Progenitor cell of endocrine pancreas (in vitro differentiated cells): ENCODE results near the gene IGSF8. TPM values are rescaled to one million over a fixed set of nuclear protein-coding genes. Genes with fewer than 3 reads are reported as not detected.

Experiments
- DNase-seq: peaks from one replicate; pipeline ENCODE4 v3.0.0; 2021; ENCODE audit warnings: low spot score; ENCODE audit not compliant: unreplicated experiment
- H3K27ac Mint-ChIP-seq: 2 replicates; pipeline ENCODE4 v1.8.0; 2021; ENCODE audit warnings: mild to moderate bottlenecking, moderate library complexity, mixed read lengths
- H3K27me3 Mint-ChIP-seq: 2 replicates; pipeline ENCODE4 v1.8.0; 2021; ENCODE audit warnings: mixed read lengths
- H3K36me3 Mint-ChIP-seq: 2 replicates; pipeline ENCODE4 v1.8.0; 2022; ENCODE audit warnings: mixed read lengths; ENCODE audit not compliant: insufficient read depth
- H3K4me1 Mint-ChIP-seq: 2 replicates; pipeline ENCODE4 v1.8.0; 2021; ENCODE audit warnings: low read depth, mixed read lengths
- H3K4me3 Mint-ChIP-seq: 2 replicates; pipeline ENCODE4 v1.8.0; 2021; ENCODE audit warnings: low read depth, mild to moderate bottlenecking, moderate library complexity, mixed read lengths
- H3K9me3 Mint-ChIP-seq: 2 replicates; pipeline ENCODE4 v1.8.0; 2021; ENCODE audit warnings: low read depth, mixed read lengths
- CTCF ChIP-seq: fragments of 200-600 bp; sonication (generic); IDR thresholded peaks from one replicate; pipeline ENCODE4 v1.5.0; 2021; ENCODE audit warnings: antibody characterized with exemption, mild to moderate bottlenecking; ENCODE audit not compliant: unreplicated experiment
- total RNA-seq: library from RNA; stranded (reverse); gene quantifications from 2 replicates; pipeline ENCODE4 v1.2.1, GENCODE V29; 2021

IGSF8 gene
- total RNA-seq, 1 donor from 2014 or later, result 39.4 TPM

GRCh38 chr1:160090760-160091159 lies 7.7 kb downstream of the IGSF8 start:
- H3K4me3 Mint-ChIP-seq, result no peak overlapping the region
- no peak for DNase-seq
- no peaks in the 10 kb centered on the region for H3K9me3 Mint-ChIP-seq
- TF ChIP-seq CTCF, result no peak
- H3K36me3 Mint-ChIP-seq, result peaks cover 8% of the 10 kb centered on the region
- peaks cover 5% of the 10 kb centered on the region for H3K27me3 Mint-ChIP-seq
- H3K27ac Mint-ChIP-seq, result no peak overlapping the region
- no peaks in the 10 kb centered on the region for H3K4me1 Mint-ChIP-seq

- H3K27me3 Mint-ChIP-seq, result peaks cover 14% of the 10 kb centered on the region
- H3K27ac Mint-ChIP-seq, result no peak overlapping the region
- H3K4me1 Mint-ChIP-seq, result no peaks in the 10 kb centered on the region
- no peak overlapping the region for H3K4me3 Mint-ChIP-seq
- TF ChIP-seq CTCF, result no peak
- H3K36me3 Mint-ChIP-seq, result peaks cover 8% of the 10 kb centered on the region
- DNase-seq, result no peak
- H3K9me3 Mint-ChIP-seq, result no peaks in the 10 kb centered on the region
Measured at GRCh38 chr1:160089883-160090282, 8.5 kb downstream of the IGSF8 start.

- H3K36me3 Mint-ChIP-seq, result peaks cover 10% of the 10 kb centered on the region
- no peak overlapping the region for H3K4me3 Mint-ChIP-seq
- H3K27me3 Mint-ChIP-seq, result peaks cover 35% of the 10 kb centered on the region
- no peak overlapping the region for H3K27ac Mint-ChIP-seq
- H3K9me3 Mint-ChIP-seq, result no peaks in the 10 kb centered on the region
- H3K4me1 Mint-ChIP-seq, result no peaks in the 10 kb centered on the region
- no peak for TF ChIP-seq CTCF
- no peak for DNase-seq
Measured at GRCh38 chr1:160087118-160087662, 11.2 kb downstream of the IGSF8 start.

- no peak for DNase-seq
- Mint-ChIP-seq H3K36me3 (peaks cover 10% of the 10 kb centered on the region), H3K9me3 (no peaks in the 10 kb centered on the region), H3K27ac (no peak overlapping the region), H3K4me3 (no peak overlapping the region), H3K4me1 (no peaks in the 10 kb centered on the region), H3K27me3 (peaks cover 42% of the 10 kb centered on the region)
- no peak for TF ChIP-seq CTCF
Measured at GRCh38 chr1:160086456-160086892, 11.9 kb downstream of the IGSF8 start.

- Mint-ChIP-seq H3K9me3 (no peaks in the 10 kb centered on the region), H3K36me3 (peaks cover 10% of the 10 kb centered on the region), H3K27ac (peak overlapping the region; percentile 54), H3K4me1 (no peaks in the 10 kb centered on the region), H3K27me3 (peaks cover 47% of the 10 kb centered on the region), H3K4me3 (no peak overlapping the region)
- peak; percentile 55 for DNase-seq
- peak; percentile 84 for TF ChIP-seq CTCF
Measured at GRCh38 chr1:160085686-160086455, 12.5 kb downstream of the IGSF8 start.
